Uterus (tissue), 4 donors: ENCODE data around the gene YWHAQ. TPM values are rescaled to one million over a fixed set of nuclear protein-coding genes. Genes with fewer than 3 reads are reported as not detected.
"Not testable (repeated sequence)": the region's sequence is repeated elsewhere in the genome, so short reads cannot be mapped to it uniquely, and the experiment has no call there.

Source experiments
- DNase-seq, 2 donors: peaks; one replicate each; pipeline ENCODE4 v3.0.0-alpha.2; 2019 to 2020
- H3K27ac ChIP-seq, 2 donors: fragments of 200-600 bp; sonication (generic); 1 replicate in 1 of 2; 2 replicates in 1 of 2; pipeline ENCODE4 v1.5.1; 2016 to 2018
- H3K27me3 ChIP-seq, 2 donors: fragments of 200-600 bp; sonication (generic); one replicate each; pipeline ENCODE4 v1.5.1; 2018 to 2019; ENCODE audit warnings: control low read depth in 1 of 2
- H3K36me3 ChIP-seq, 2 donors: fragments of 200-600 bp; sonication (generic); one replicate each; pipeline ENCODE4 v1.5.1; 2019; ENCODE audit warnings: control low read depth in 1 of 2
- H3K4me1 ChIP-seq, 2 donors: fragments of 200-600 bp; sonication (generic); one replicate each; pipeline ENCODE4 v1.5.1; 2018 to 2019; ENCODE audit warnings: control low read depth in 1 of 2
- H3K4me3 ChIP-seq, 2 donors: fragments of 200-600 bp; sonication (generic); 1 replicate in 1 of 2; 2 replicates in 1 of 2; pipeline ENCODE4 v1.5.1; 2018 to 2019; ENCODE audit warnings: mild to moderate bottlenecking in 1 of 2
- H3K9me3 ChIP-seq, 2 donors: fragments of 200-600 bp; sonication (generic); one replicate each; pipeline ENCODE4 v1.5.1; 2019; ENCODE audit warnings: control low read depth in 1 of 2
- POLR2A ChIP-seq, 2 donors: fragments of 450-650 bp; IDR thresholded peaks; one replicate each; pipeline ENCODE4 v1.6.1; 2016; ENCODE audit warnings: antibody characterized with exemption in 2 of 2, mild to moderate bottlenecking in 1 of 2, moderate library complexity in 1 of 2
- intact Hi-C: fragments of 100-400 bp; cut with DNase I; formaldehyde crosslinking; loops from one replicate; pipeline ENCODE4 v1.15.1; 2023; ENCODE audit warnings: low total_unique reads
- total RNA-seq, 4 donors: library from RNA; depleted of rRNA in 3 of 4; stranded (reverse); fragments of >200 nt in 3 of 4; gene quantifications; one replicate each; pipeline versions ENCODE4 v1.1.0 to v1.2.4, GENCODE V29; 2014 to 2023
- TF ChIP-seq, protein P1 (sequence below), 4 experiments: fragments of 200-600 bp in 2 of 4; fragments of 450-650 bp in 2 of 4; sonication (generic) in 2 of 4; IDR thresholded peaks; one replicate each; pipeline ENCODE4 v1.5.1; 2016 to 2019; ENCODE audit warnings: antibody characterized with exemption in 4 of 4, mild to moderate bottlenecking in 2 of 4, moderate library complexity in 1 of 4
- donor health status: DM: yes; HTN: yes; CAD: no.

YWHAQ gene
- total RNA-seq, 4 donors from 2014 or later, result 155 to 275 (median 254) TPM

DNA sequence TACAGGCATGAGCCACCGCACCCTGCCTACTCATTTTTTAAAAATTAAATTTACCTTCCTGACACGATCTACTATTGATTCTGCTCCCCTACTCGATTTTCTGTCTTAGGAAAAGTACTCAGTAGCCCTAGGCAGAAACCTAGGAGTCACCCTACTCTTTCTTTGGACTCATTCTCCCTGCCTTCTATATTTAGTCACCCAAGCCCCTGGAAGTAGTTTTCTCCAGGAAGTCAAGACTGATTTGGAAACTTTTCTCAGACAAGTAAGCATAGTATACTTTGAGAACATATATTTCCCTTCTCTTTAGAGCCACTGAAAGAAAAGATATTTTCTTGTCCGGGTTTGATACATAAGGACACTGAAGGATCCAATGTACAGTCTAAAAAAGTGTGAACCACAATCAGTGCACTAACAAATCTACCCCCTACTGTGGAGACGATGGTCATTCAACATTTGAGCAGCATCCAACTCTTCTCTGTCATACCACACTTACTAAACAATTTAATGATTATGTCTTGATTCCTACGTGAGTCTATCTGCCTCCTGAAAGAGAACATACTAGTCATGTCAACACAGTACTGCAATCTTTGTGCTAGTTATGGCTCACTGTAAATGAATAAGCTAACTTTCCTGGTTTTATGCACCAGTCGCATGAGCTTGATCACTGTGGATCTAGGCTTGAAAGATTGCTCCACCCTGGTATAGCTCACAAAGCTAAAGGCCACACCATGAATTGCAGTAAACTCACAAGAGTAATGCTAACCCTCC lies 19.8 kb downstream of the YWHAQ start:
- no peak overlapping the region for H3K4me3 ChIP-seq
- no peaks in the 10 kb centered on the region for H3K36me3 ChIP-seq
- no peaks in the 10 kb centered on the region for H3K27me3 ChIP-seq
- H3K9me3 ChIP-seq, result no peaks in the 10 kb centered on the region
- no peak for DNase-seq
- intact Hi-C loops, result no loop called here
- peaks cover 4 to 9% of the 10 kb centered on the region in 2 donors for H3K4me1 ChIP-seq
- TF ChIP-seq, protein P1, sequence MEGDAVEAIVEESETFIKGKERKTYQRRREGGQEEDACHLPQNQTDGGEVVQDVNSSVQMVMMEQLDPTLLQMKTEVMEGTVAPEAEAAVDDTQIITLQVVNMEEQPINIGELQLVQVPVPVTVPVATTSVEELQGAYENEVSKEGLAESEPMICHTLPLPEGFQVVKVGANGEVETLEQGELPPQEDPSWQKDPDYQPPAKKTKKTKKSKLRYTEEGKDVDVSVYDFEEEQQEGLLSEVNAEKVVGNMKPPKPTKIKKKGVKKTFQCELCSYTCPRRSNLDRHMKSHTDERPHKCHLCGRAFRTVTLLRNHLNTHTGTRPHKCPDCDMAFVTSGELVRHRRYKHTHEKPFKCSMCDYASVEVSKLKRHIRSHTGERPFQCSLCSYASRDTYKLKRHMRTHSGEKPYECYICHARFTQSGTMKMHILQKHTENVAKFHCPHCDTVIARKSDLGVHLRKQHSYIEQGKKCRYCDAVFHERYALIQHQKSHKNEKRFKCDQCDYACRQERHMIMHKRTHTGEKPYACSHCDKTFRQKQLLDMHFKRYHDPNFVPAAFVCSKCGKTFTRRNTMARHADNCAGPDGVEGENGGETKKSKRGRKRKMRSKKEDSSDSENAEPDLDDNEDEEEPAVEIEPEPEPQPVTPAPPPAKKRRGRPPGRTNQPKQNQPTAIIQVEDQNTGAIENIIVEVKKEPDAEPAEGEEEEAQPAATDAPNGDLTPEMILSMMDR (IDR thresholded peaks at IDR 0.05), result no peak
- TF ChIP-seq POLR2A (IDR thresholded peaks at IDR 0.05), result no peak
- H3K27ac ChIP-seq, result peak overlapping the region in 1 of 2 donors; percentile 89

DNA sequence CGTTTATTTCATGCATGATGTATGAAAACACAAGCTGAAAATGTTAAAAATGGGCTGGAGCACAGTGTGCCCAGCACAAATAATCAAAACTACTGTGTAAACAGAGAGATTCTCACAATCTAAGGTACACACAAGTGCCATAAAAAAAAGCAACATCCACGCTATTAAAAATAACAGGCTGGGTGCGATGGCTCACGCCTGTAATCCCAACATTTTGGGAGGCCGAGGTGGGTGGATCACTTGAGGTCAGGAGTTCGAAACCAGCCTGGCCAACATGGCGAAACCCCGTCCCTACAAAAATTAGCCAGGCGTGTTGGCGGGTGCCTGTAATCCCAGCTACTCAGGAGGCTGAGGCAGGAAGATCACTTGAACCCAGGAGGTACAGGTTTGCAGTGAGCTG lies 22.3 kb downstream of the YWHAQ start:
- H3K36me3 ChIP-seq, DNase-seq, H3K27me3 ChIP-seq, H3K4me3 ChIP-seq, H3K9me3 ChIP-seq, intact Hi-C loops, H3K4me1 ChIP-seq: not testable (repeated sequence)
- peak overlapping the region; percentile 66 to 89 for H3K27ac ChIP-seq

DNA sequence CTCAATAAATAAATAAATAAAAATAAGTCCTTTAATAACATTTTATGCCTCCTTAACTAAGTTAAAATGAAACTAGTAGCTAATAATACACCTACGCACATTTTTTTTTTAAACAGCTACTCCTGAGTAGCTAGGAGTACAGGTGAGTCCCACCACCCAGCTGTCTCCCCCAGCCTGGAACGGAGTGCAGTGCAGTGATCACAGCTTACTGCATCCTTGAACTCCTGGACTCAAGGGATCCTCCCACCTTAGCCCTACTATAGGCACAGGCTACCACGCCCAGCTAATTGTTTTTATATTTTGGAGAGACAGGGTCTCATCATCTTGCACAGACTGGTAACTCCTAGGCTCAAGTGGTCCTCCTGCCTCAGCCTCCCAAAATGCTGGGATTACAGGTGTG lies 28.4 kb downstream of the YWHAQ start:
- H3K27me3 ChIP-seq, result no peaks in the 10 kb centered on the region
- no peak for DNase-seq
- intact Hi-C loops, result no loop called here

DNA sequence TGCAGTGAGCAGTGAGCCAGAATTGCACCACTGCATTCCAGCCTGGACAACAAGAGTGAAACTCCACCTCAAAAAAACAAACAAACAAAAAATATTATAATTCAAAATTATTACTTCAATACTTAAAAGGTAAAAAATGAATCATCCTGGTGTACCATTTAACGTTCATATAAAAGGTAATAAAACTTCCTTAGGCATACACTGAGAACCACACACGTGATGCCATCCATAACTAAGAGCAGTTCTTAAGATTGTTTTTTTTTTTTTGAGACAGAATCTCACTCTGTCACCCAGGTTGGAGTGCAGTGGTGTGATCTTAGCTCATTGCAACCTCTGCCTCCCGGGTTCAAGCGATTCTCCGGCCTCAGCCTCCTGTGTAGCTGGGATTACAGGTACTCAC lies 29.4 kb downstream of the YWHAQ start:
- DNase-seq, result no peak
- Histone ChIP-seq H3K4me3 (no peak overlapping the region), H3K27me3 (no peaks in the 10 kb centered on the region), H3K9me3 (peaks cover 0 to 6% of the 10 kb centered on the region in 2 donors), H3K27ac (no peak overlapping the region), H3K36me3 (no peaks in the 10 kb centered on the region), H3K4me1 (peaks cover 0 to 2% of the 10 kb centered on the region in 2 donors)
- intact Hi-C loops, result no loop called here
- TF ChIP-seq, protein P1 (IDR thresholded peaks at IDR 0.05), result no peak
- TF ChIP-seq POLR2A (IDR thresholded peaks at IDR 0.05), result no peak

More for the DNA sequence above, 28.4 kb downstream of the YWHAQ start:
- TF ChIP-seq, protein P1 (IDR thresholded peaks at IDR 0.05), result no peak
- no peak for TF ChIP-seq POLR2A (IDR thresholded peaks at IDR 0.05)
- H3K4me3 ChIP-seq, result no peak overlapping the region
- H3K36me3 ChIP-seq, result no peaks in the 10 kb centered on the region
- H3K27ac ChIP-seq, result no peak overlapping the region
- no peaks in the 10 kb centered on the region for H3K4me1 ChIP-seq
- peaks cover 0 to 6% of the 10 kb centered on the region in 2 donors for H3K9me3 ChIP-seq

DNA sequence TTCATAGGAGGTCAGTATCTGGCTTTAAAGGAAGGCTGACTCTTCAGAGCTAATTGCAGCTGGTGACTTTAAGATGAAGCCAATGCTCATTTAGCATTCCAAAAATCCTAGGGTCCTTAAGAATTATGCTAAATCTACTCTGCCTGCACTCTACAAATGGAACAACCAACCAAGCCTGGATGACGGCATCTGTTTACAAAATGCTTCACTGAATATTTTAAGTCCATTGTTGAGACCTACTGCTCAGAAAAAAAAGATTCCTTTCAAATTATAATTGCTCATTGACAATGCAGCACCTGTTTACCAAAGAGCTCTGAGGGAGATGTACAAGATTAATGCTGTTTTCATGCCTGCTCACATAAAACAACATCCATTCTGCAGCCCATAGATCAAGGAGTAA lies 31.4 kb downstream of the YWHAQ start:
- intact Hi-C loops, result no loop called here
- DNase-seq, result no peak
- Histone ChIP-seq H3K4me1 (peaks cover 0 to 6% of the 10 kb centered on the region in 2 donors), H3K36me3 (no peaks in the 10 kb centered on the region), H3K4me3 (no peak overlapping the region), H3K27me3 (no peaks in the 10 kb centered on the region), H3K27ac (no peak overlapping the region), H3K9me3 (peaks cover 0 to 6% of the 10 kb centered on the region in 2 donors)
- TF ChIP-seq POLR2A (IDR thresholded peaks at IDR 0.05), result no peak
- TF ChIP-seq, protein P1 (IDR thresholded peaks at IDR 0.05), result no peak
